LNCaP clone FGC (cell line): ENCODE data around the gene PER3.
"Not testable (repeated sequence)": the region's sequence is repeated elsewhere in the genome, so short reads cannot be mapped to it uniquely, and the experiment has no call there.

Source experiments
- DNase-seq: peaks from one replicate; pipeline ENCODE4 v3.0.0-alpha.2; 2011; ENCODE audit warnings: low read depth
- H3K4me3 ChIP-seq: 2 replicates; pipeline ENCODE4 v1.5.1; 2011; ENCODE audit warnings: mild to moderate bottlenecking, low read depth, low read length, control low read depth
- TF ChIP-seq, protein P1 (sequence below): IDR thresholded peaks from 2 replicates; pipeline ENCODE4 v1.5.1; 2012; ENCODE audit warnings: mild to moderate bottlenecking; ENCODE audit not compliant: control insufficient read depth, insufficient read depth; ENCODE audit errors: extremely low read depth

Gene PER3

DNA sequence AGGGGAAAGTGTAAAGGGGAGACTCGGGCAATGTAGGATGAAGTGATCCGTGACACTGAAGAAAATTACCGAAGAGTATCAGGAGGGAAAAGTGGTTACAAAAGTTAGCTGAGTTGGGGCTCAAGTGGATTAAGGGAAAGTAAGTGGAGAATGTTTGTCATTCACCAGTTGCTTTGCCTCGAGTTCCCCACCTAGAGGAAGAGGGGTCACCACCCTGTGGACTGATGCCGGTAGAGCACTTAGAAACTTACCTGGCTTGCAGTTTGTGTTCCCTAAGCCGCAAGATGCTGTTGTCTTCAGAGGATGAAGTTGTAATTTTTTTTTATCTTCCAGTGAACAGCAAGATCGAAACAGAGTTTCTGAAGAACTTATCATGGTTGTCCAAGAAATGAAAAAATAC, 1.0 kb downstream of the PER3 start:
- no peak for DNase-seq
- H3K4me3 ChIP-seq, result no peak overlapping the region
- TF ChIP-seq, protein P1, sequence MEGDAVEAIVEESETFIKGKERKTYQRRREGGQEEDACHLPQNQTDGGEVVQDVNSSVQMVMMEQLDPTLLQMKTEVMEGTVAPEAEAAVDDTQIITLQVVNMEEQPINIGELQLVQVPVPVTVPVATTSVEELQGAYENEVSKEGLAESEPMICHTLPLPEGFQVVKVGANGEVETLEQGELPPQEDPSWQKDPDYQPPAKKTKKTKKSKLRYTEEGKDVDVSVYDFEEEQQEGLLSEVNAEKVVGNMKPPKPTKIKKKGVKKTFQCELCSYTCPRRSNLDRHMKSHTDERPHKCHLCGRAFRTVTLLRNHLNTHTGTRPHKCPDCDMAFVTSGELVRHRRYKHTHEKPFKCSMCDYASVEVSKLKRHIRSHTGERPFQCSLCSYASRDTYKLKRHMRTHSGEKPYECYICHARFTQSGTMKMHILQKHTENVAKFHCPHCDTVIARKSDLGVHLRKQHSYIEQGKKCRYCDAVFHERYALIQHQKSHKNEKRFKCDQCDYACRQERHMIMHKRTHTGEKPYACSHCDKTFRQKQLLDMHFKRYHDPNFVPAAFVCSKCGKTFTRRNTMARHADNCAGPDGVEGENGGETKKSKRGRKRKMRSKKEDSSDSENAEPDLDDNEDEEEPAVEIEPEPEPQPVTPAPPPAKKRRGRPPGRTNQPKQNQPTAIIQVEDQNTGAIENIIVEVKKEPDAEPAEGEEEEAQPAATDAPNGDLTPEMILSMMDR, result no peak

GRCh38 chr1:7786795-7787194, 2.7 kb downstream of the PER3 start:
- TF ChIP-seq, protein P1, result no peak
- DNase-seq, result no peak
- no peak overlapping the region for H3K4me3 ChIP-seq

DNA sequence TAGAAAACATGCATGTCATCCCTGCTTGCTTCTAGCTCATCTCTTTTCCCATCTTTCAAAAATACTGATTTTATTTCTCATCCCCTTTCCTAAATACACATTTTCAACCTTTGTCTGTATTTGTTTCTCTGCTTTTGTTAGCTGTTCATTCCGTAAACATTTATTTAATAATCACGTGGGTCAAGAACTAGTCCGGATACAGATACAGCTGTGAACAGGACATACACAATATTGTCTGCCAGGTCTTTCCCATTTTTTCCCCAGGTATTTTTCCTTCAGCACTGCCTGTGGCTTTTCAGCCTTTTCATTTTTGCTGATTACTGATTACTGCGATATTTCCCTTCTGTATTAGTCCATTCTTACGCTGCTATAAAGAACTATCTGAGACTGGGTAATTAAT, 5.7 kb downstream of the PER3 start:
- no peak overlapping the region for H3K4me3 ChIP-seq
- DNase-seq, result no peak
- TF ChIP-seq, protein P1, result no peak

DNA sequence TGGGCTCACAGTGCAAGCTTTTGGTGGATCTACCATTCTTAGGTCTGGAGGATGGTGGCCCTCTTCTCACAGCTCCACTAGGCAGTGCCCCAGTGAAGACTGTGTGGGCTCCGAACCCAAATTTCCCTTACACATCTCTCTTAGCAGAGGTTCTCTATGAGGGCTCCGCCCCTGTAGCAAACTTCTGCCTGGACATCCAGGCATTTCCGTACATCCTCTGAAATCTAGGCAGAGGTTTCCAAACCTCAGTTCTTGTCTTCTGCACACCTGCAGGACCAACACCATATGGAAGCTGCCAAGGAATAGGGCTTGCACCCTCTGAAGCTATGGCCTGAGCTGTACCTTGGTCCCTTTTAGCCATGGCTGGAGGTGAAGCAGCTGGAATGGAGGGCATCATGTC, 6.9 kb downstream of the PER3 start:
- H3K4me3 ChIP-seq, DNase-seq: not testable (repeated sequence)

GRCh38 chr1:7795406-7795805, 11.3 kb downstream of the PER3 start:
- TF ChIP-seq, protein P1, result no peak
- no peak for DNase-seq
- no peak overlapping the region for H3K4me3 ChIP-seq

DNA sequence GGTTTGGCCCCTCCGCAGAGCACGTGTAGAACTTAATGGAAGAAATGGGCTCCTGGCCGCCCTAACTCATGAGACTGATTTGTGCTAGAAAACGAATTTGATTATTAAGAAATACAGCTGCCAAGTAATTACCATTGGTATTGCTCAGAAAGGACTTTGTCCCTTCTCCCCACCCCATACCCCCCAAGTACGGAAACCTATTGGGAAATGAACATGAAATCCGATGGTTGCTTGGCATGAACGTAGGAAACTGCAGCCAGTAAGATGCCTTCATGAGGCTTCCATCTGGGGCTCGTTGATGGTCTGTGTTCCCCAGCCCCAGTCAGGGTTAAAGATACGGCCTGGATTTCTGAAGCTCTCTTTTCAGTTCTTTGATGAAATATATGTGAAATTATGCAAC, 21.4 kb downstream of the PER3 start:
- H3K4me3 ChIP-seq, result no peak overlapping the region
- TF ChIP-seq, protein P1, result no peak
- DNase-seq, result no peak

DNA sequence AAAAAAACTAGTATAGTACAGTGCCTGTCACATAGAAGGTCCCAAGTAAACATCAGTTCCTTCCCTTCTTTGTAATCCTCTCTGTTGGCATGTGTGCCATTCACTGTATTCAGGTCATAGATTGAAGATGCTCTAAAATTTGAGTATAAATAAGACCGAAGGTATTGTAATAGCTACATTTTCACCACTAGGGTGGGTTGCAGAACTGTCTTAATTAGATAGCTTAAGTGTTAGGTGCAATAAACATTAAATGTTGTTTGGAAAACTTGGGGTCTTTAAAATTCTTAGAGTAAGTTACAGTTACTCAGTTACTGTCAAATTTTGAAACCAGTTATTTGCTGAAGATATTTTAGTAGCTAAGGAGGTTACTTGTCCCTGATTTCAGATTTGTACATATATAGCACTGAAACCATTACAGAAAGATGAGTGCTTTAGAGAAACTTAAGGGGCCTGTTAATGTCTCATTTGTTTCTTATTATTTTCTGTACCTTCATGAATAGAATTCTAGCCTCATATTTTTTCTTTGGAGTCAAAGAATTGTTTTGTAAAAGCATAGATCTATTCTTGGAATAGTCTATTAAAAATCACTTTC, 24.3 kb downstream of the PER3 start:
- DNase-seq, result no peak
- no peak overlapping the region for H3K4me3 ChIP-seq
- TF ChIP-seq, protein P1, result peak; percentile 64

DNA sequence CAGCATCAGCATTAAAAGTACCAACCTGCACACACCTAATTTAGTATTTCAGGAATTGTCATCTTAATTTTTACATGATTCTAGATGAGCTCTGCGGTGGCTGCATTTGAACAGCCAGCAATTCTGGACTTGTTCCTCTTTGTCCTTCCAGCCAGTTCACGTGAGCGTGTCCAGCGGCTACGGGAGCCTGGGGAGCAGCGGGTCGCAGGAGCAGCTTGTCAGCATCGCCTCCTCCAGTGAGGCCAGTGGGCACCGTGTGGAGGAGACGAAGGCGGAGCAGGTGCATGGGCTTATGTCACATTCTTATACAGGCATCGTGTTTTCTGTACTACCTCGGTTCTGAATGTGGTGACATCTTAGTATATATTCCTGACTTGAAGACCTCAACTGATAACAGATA, 25.7 kb downstream of the PER3 start:
- TF ChIP-seq, protein P1, result no peak
- no peak overlapping the region for H3K4me3 ChIP-seq
- DNase-seq, result no peak
